ENCODE data around the gene RCCD1.

- TF ChIP-seq EZH2 (IDR thresholded peaks at IDR 0.05; ENCODE audit: insufficient read depth, poor library complexity, severe bottlenecking) (no peak), EZH2phosphoT487 (IDR thresholded peaks at IDR 0.05; ENCODE audit: insufficient read depth, low read depth) (no peak)
These were observed 17.9 kb upstream of the RCCD1 start for GRCh38 chr15:90936823-90937222.
